Subcutaneous adipose tissue (tissue), 4 donors: ENCODE results near the gene CYP11A1. TPM values are rescaled to one million over a fixed set of nuclear protein-coding genes. Genes with fewer than 3 reads are reported as not detected.

Experiments used
- CTCF ChIP-seq: fragments of 450-650 bp; IDR thresholded peaks from one replicate; pipeline ENCODE4 v1.5.1; 2016; ENCODE audit warnings: low read depth, mild to moderate bottlenecking, control low read depth, antibody characterized with exemption, moderate library complexity
- total RNA-seq, 4 donors: library from RNA; depleted of rRNA; stranded (reverse); fragments of >200 nt; gene quantifications; one replicate each; pipeline ENCODE4 v1.1.0, GENCODE V29; 2016

The CYP11A1 gene
- total RNA-seq, 4 donors from 2014 or later, result 1.6 to 3.6 (median 2.5) TPM

DNA sequence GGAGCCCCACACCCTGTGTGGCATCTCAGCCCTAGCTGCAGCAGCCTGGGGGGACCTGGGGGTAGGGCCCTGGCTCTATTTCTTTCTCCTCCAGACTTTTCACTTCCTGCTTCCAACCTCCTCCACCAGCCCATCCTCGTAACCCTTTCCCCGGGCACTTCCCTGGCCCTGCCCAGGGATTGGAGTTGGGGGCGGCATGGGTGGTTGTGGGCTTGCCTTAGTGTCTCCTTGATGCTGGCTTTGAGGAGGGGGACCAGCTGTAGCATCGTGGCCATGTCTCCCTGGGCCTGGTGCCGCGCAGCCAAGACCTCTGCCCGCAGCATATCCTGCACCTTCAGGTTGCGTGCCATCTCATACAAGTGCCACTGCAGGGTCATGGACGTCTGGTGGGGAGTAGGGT, 28.1 kb downstream of the CYP11A1 start:
- no peak for TF ChIP-seq CTCF

GRCh38 chr15:74338676-74339075, 28.8 kb downstream of the CYP11A1 start:
- no peak for TF ChIP-seq CTCF

DNA sequence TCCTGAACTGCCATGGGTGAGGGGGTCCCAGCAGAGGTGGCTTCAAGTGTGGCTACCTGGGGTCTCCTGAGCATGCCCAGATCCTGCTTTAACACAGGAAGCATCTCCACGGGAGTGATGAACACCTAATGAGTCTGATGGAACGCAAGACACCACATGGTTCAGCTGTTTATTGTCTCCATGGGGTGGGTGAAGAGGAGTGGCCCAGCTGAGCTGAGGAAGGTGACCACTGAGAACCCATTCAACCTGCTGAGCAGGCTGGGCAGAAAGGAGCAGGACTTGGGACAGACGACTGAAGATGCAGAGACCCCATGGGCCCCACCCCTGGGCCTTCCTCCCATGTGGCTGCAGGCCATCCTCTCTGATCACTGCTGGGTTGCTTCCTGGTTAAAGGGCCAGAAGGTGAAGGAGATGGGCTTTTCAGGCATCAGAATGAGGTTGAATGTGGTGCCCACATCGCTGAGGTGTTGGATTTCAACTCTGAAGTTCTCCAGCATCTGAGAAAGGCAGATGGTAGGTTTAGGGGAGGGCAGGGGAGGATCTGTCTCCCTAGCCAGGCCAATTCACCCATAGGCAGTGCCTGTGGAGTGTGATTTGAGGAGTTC, 29.7 kb downstream of the CYP11A1 start:
- no peak for TF ChIP-seq CTCF

- no peak for TF ChIP-seq CTCF
Observed at GRCh38 chr15:74337146-74337545, 30.3 kb downstream of the CYP11A1 start.

- TF ChIP-seq CTCF, result no peak
Observed at GRCh38 chr15:74336061-74337005, 31.1 kb downstream of the CYP11A1 start.

DNA sequence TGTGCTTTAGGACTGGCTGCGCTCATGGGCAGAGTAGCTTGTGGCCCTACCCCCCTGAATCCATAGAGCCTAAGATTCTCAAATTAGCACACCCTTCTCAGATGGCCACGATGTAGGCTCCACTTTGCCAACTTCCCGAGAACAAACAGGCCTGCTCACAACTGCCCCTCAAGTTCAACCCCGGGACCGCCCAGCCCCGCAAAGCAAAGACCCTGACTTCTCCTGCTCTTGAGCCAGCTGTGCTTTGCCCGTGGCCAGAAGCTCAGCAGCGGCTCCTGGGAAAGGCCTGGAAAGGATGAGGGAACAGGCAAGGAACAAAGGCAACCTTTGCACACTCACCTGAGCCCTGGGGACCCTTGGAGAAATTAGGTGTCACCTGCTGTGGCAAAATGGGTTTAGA, 32.0 kb downstream of the CYP11A1 start:
- no peak for TF ChIP-seq CTCF

- no peak for TF ChIP-seq CTCF
Observed at GRCh38 chr15:74334127-74334526, 33.3 kb downstream of the CYP11A1 start.
